HUES6 (cell line): ENCODE data around the gene GSE1.

Experiments used
- H3K27ac ChIP-seq: 2 replicates; pipeline ENCODE4 v1.7.0; 2013; ENCODE audit warnings: low read depth, mild to moderate bottlenecking, low read length, inconsistent platforms
- H3K27me3 ChIP-seq: 2 replicates; pipeline ENCODE4 v1.6.1; 2013; ENCODE audit warnings: low read length; ENCODE audit not compliant: control insufficient read depth, insufficient read depth
- H3K36me3 ChIP-seq: 2 replicates; pipeline ENCODE4 v1.6.1; 2013; ENCODE audit warnings: low read length; ENCODE audit not compliant: control insufficient read depth, insufficient read depth
- H3K4me1 ChIP-seq: 2 replicates; pipeline ENCODE4 v1.6.1; 2013; ENCODE audit warnings: low read length; ENCODE audit not compliant: control insufficient read depth, insufficient read depth
- H3K4me3 ChIP-seq: 2 replicates; pipeline ENCODE4 v1.5.1; 2013; ENCODE audit warnings: low read depth, low read length
- H3K9ac ChIP-seq: one replicate; pipeline ENCODE4 v1.6.1; 2013; ENCODE audit warnings: mild to moderate bottlenecking, low read length
- H3K9me3 ChIP-seq: 2 replicates; pipeline ENCODE4 v1.6.1; 2013; ENCODE audit warnings: low read depth, low read length; ENCODE audit not compliant: control insufficient read depth, insufficient read depth

The GSE1 gene

GRCh38 chr16:85569039-85569614 is 44.0 kb upstream of the GSE1 start:
- Histone ChIP-seq H3K27ac (0 out of 2 replicates have a peak overlapping the region, but pooled peaks have one; percentile 12), H3K36me3 (no peaks in the 10 kb centered on the region), H3K27me3 (no peaks in the 10 kb centered on the region), H3K9ac (peak overlapping the region; percentile 7), H3K4me1 (peaks cover 60% of the 10 kb centered on the region), H3K4me3 (peak overlapping the region; percentile 32; the same call in 1 of the 2 replicates), H3K9me3 (peaks cover 9% of the 10 kb centered on the region)

GRCh38 chr16:85569615-85570212 is 43.4 kb upstream of the GSE1 start:
- H3K27ac ChIP-seq: peak overlapping the region; percentile 24; the same call in 1 of the 2 replicates
- H3K9ac ChIP-seq: peak overlapping the region; percentile 41
- peaks cover 66% of the 10 kb centered on the region for H3K4me1 ChIP-seq
- H3K9me3 ChIP-seq: peaks cover 9% of the 10 kb centered on the region
- no peaks in the 10 kb centered on the region for H3K27me3 ChIP-seq
- no peaks in the 10 kb centered on the region for H3K36me3 ChIP-seq
- H3K4me3 ChIP-seq: peak overlapping the region; percentile 32; the same call in 1 of the 2 replicates

GRCh38 chr16:85570213-85570734 is 42.8 kb upstream of the GSE1 start:
- no peaks in the 10 kb centered on the region for H3K27me3 ChIP-seq
- peak overlapping the region; percentile 24; the same call in 1 of the 2 replicates for H3K27ac ChIP-seq
- peak overlapping the region; percentile 41 for H3K9ac ChIP-seq
- H3K36me3 ChIP-seq: no peaks in the 10 kb centered on the region
- peaks cover 70% of the 10 kb centered on the region for H3K4me1 ChIP-seq
- peak overlapping the region; percentile 10; the same call in 1 of the 2 replicates for H3K4me3 ChIP-seq
- H3K9me3 ChIP-seq: peaks cover 9% of the 10 kb centered on the region

GRCh38 chr16:85570735-85571562 is 42.2 kb upstream of the GSE1 start:
- Histone ChIP-seq H3K36me3 (no peaks in the 10 kb centered on the region), H3K4me3 (no peak overlapping the region), H3K4me1 (peaks cover 74% of the 10 kb centered on the region), H3K27me3 (no peaks in the 10 kb centered on the region), H3K9ac (no peak overlapping the region), H3K27ac (no peak overlapping the region), H3K9me3 (peaks cover 9% of the 10 kb centered on the region)

- no peaks in the 10 kb centered on the region for H3K27me3 ChIP-seq
- H3K9ac ChIP-seq: no peak overlapping the region
Observed at GRCh38 chr16:85571563-85571812, 41.6 kb upstream of the GSE1 start.

GRCh38 chr16:85571813-85572619 is 41.1 kb upstream of the GSE1 start:
- H3K4me1 ChIP-seq: peaks cover 77% of the 10 kb centered on the region

More at GRCh38 chr16:85571563-85571812, 41.6 kb upstream of the GSE1 start:
- H3K4me1 ChIP-seq: peaks cover 74% of the 10 kb centered on the region
- H3K9me3 ChIP-seq: peaks cover 9% of the 10 kb centered on the region
- H3K27ac ChIP-seq: no peak overlapping the region
- H3K4me3 ChIP-seq: no peak overlapping the region
- H3K36me3 ChIP-seq: no peaks in the 10 kb centered on the region

GRCh38 chr16:85573045-85573695 is 40.0 kb upstream of the GSE1 start:
- H3K4me1 ChIP-seq: peaks cover 78% of the 10 kb centered on the region
- no peaks in the 10 kb centered on the region for H3K36me3 ChIP-seq
- H3K9ac ChIP-seq: no peak overlapping the region
- peaks cover 6% of the 10 kb centered on the region for H3K9me3 ChIP-seq
- H3K4me3 ChIP-seq: no peak overlapping the region
- H3K27me3 ChIP-seq: no peaks in the 10 kb centered on the region; the same call in 1 of the 2 replicates
- H3K27ac ChIP-seq: no peak overlapping the region

More at GRCh38 chr16:85571813-85572619, 41.1 kb upstream of the GSE1 start:
- no peak overlapping the region for H3K27ac ChIP-seq
- peaks cover 9% of the 10 kb centered on the region for H3K9me3 ChIP-seq
- H3K4me3 ChIP-seq: no peak overlapping the region
- H3K36me3 ChIP-seq: no peaks in the 10 kb centered on the region
- no peaks in the 10 kb centered on the region; the same call in 1 of the 2 replicates for H3K27me3 ChIP-seq
- H3K9ac ChIP-seq: no peak overlapping the region

- H3K27ac ChIP-seq: no peak overlapping the region
- H3K27me3 ChIP-seq: no peaks in the 10 kb centered on the region; the same call in 1 of the 2 replicates
- peaks cover 6% of the 10 kb centered on the region for H3K9me3 ChIP-seq
- peaks cover 79% of the 10 kb centered on the region for H3K4me1 ChIP-seq
- no peak overlapping the region for H3K4me3 ChIP-seq
- H3K36me3 ChIP-seq: no peaks in the 10 kb centered on the region
- no peak overlapping the region for H3K9ac ChIP-seq
Observed at GRCh38 chr16:85573696-85574641, 39.2 kb upstream of the GSE1 start.

GRCh38 chr16:85574672-85575475 is 38.2 kb upstream of the GSE1 start:
- H3K27ac ChIP-seq: no peak overlapping the region
- H3K9me3 ChIP-seq: no peaks in the 10 kb centered on the region
- H3K4me3 ChIP-seq: no peak overlapping the region
- H3K4me1 ChIP-seq: peaks cover 76% of the 10 kb centered on the region
- H3K9ac ChIP-seq: no peak overlapping the region
- H3K36me3 ChIP-seq: no peaks in the 10 kb centered on the region
- H3K27me3 ChIP-seq: no peaks in the 10 kb centered on the region; the same call in 1 of the 2 replicates
